HepG2 (cell line): ENCODE data around the gene WASF1. TPM values are rescaled to one million over a fixed set of nuclear protein-coding genes. Genes with fewer than 3 reads are reported as not detected.

Source experiments
- DMAP1 ChIP-seq: IDR thresholded peaks from 2 replicates; pipeline ENCODE4 v1.6.1; 2016
- GMEB1 ChIP-seq: sonication (generic); formaldehyde crosslinking; IDR thresholded peaks from 2 replicates; pipeline ENCODE4 v1.5.1; 2020; ENCODE audit warnings: missing genetic modification reagents, mild to moderate bottlenecking, borderline replicate concordance
- HOXA3 ChIP-seq: sonication (generic); formaldehyde crosslinking; IDR thresholded peaks from 2 replicates; pipeline ENCODE4 v1.5.0; 2020; ENCODE audit warnings: missing genetic modification reagents
- SMAD1 ChIP-seq: sonication (generic); formaldehyde crosslinking; IDR thresholded peaks from 2 replicates; pipeline ENCODE4 v1.4.0; 2020; ENCODE audit warnings: missing genetic modification reagents, low read depth, mild to moderate bottlenecking, borderline replicate concordance
- SP5 ChIP-seq: IDR thresholded peaks from 2 replicates; pipeline ENCODE4 v1.6.1; 2016; ENCODE audit warnings: low read depth, borderline replicate concordance
- ZBTB10 ChIP-seq: sonication (generic); formaldehyde crosslinking; IDR thresholded peaks from 2 replicates; pipeline ENCODE4 v1.4.0; 2020; ENCODE audit warnings: missing genetic modification reagents, borderline replicate concordance
- ZNF407 ChIP-seq: sonication (generic); formaldehyde crosslinking; IDR thresholded peaks from one replicate; pipeline ENCODE4 v1.5.1; 2020; ENCODE audit warnings: mild to moderate bottlenecking, missing genetic modification reagents; ENCODE audit errors: not compliant biosample characterization
- ZNF414 ChIP-seq: sonication (generic); formaldehyde crosslinking; IDR thresholded peaks from 2 replicates; pipeline ENCODE4 v1.5.0; 2020; ENCODE audit warnings: missing genetic modification reagents
- polyA plus RNA-seq, 8 experiments: library from polyadenylated mRNA; depleted of rRNA in 3 of 8; stranded (reverse) in 7 of 8; unstranded in 1 of 8; fragments of >200 nt; fragmentation: Illumina TruSeq in 4 of 8; extraction: Trizol in 4 of 8; gene quantifications; 2 replicates each; pipeline versions ENCODE4 v1.2.1 to v1.2.3, GENCODE V29; 2011 to 2016; ENCODE audit warnings: low read depth in 4 of 8, missing spikeins in 1 of 8, mixed read lengths in 1 of 8; ENCODE audit not compliant: insufficient read depth in 1 of 8
- total RNA-seq, 5 experiments: library from RNA; depleted of rRNA; stranded (reverse); fragments of >200 nt; fragmentation: Illumina TruSeq; extraction: Trizol; gene quantifications; 2 replicates each; pipeline ENCODE4 v1.2.3, GENCODE V29; 2016; ENCODE audit warnings: low read depth in 1 of 5
- TF ChIP-seq, protein P1 (sequence below): IDR thresholded peaks from 2 replicates; pipeline ENCODE4 v1.6.1; 2016; ENCODE audit warnings: missing compliant biosample characterization, missing genetic modification reagents, borderline replicate concordance
- TF ChIP-seq, protein P2 (sequence below): sonication (generic); formaldehyde crosslinking; conservative IDR thresholded peaks from 2 replicates; pipeline ENCODE4 v1.8.0; 2022; ENCODE audit warnings: low read depth, missing genetic modification reagents

Gene WASF1
- total and polyA plus RNA-seq, 2 of the 13 experiments (the other 11 are each of a cell fraction or from before 2014, with no cell fraction given) = 8.5 to 17.3 TPM

- TF ChIP-seq, protein P1, sequence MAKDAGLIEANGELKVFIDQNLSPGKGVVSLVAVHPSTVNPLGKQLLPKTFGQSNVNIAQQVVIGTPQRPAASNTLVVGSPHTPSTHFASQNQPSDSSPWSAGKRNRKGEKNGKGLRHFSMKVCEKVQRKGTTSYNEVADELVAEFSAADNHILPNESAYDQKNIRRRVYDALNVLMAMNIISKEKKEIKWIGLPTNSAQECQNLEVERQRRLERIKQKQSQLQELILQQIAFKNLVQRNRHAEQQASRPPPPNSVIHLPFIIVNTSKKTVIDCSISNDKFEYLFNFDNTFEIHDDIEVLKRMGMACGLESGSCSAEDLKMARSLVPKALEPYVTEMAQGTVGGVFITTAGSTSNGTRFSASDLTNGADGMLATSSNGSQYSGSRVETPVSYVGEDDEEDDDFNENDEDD (CRISPR knock-in tag) = peak; percentile 63
- TF ChIP-seq SMAD1 (CRISPR knock-in tag) (no peak), ZBTB10 (CRISPR knock-in tag) (no peak), ZNF407 (no peak), SP5 (CRISPR knock-in tag) (peak; percentile 28; the same call in 1 of the 2 replicates), GMEB1 (CRISPR knock-in tag) (peak; percentile 52; the same call in 1 of the 2 replicates), ZNF414 (CRISPR knock-in tag) (no peak), DMAP1 (CRISPR knock-in tag) (peak; percentile 73), HOXA3 (CRISPR knock-in tag) (no peak; the same call in 1 of the 2 replicates)
- TF ChIP-seq, protein P2, sequence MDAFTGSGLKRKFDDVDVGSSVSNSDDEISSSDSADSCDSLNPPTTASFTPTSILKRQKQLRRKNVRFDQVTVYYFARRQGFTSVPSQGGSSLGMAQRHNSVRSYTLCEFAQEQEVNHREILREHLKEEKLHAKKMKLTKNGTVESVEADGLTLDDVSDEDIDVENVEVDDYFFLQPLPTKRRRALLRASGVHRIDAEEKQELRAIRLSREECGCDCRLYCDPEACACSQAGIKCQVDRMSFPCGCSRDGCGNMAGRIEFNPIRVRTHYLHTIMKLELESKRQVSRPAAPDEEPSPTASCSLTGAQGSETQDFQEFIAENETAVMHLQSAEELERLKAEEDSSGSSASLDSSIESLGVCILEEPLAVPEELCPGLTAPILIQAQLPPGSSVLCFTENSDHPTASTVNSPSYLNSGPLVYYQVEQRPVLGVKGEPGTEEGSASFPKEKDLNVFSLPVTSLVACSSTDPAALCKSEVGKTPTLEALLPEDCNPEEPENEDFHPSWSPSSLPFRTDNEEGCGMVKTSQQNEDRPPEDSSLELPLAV (CRISPR knock-in tag) = no peak
Observed at GRCh38 chr6:110179406-110180227, at the start of gene WASF1 (continued).
